MM.1S (cell line): ENCODE data around the gene OGFR.

ENCODE experiments used
- DNase-seq: peaks from one replicate; pipeline ENCODE4 v3.0.0-alpha.2; 2015
- H2AFZ ChIP-seq: fragments of 300-600 bp; sonication (generic); 2 replicates; pipeline ENCODE4 v1.6.0; 2016; ENCODE audit warnings: antibody characterized with exemption, low read length
- H3F3A ChIP-seq: fragments of 300-600 bp; sonication (generic); 2 replicates; pipeline ENCODE4 v1.6.1; 2016; ENCODE audit warnings: mild to moderate bottlenecking, antibody characterized with exemption, low read length, moderate library complexity, mixed read lengths; ENCODE audit not compliant: insufficient read depth
- H3K27ac ChIP-seq: fragments of 300-600 bp; sonication (generic); 2 replicates; pipeline ENCODE4 v1.5.1; 2016; ENCODE audit warnings: mild to moderate bottlenecking, low read length
- H3K27me3 ChIP-seq: fragments of 300-600 bp; sonication (generic); replicated peaks from 2 replicates; pipeline ENCODE4 v1.6.0; 2016; ENCODE audit warnings: low read length; ENCODE audit not compliant: insufficient read depth
- H3K36me3 ChIP-seq: fragments of 300-600 bp; sonication (generic); replicated peaks from 2 replicates; pipeline ENCODE4 v1.6.1; 2016; ENCODE audit warnings: mild to moderate bottlenecking, low read length, mixed read lengths; ENCODE audit not compliant: insufficient read depth
- H3K4me1 ChIP-seq: fragments of 300-600 bp; sonication (generic); 2 replicates; pipeline ENCODE4 v1.6.1; 2016; ENCODE audit warnings: low read length, mixed read lengths
- H3K4me2 ChIP-seq: fragments of 300-600 bp; sonication (generic); 2 replicates; pipeline ENCODE4 v1.6.0; 2016; ENCODE audit warnings: low read depth, low read length
- H3K4me3 ChIP-seq: fragments of 300-600 bp; sonication (generic); 2 replicates; pipeline ENCODE4 v1.5.1; 2016; ENCODE audit warnings: low read length, mixed read lengths
- H3K79me2 ChIP-seq: fragments of 300-600 bp; sonication (generic); 2 replicates; pipeline ENCODE4 v1.6.1; 2016; ENCODE audit warnings: mixed run types, low read length, mixed read lengths
- H3K9ac ChIP-seq: fragments of 300-600 bp; sonication (generic); 2 replicates; pipeline ENCODE4 v1.6.1; 2016; ENCODE audit warnings: low read length, mixed read lengths
- H3K9me2 ChIP-seq: fragments of 300-600 bp; sonication (generic); replicated peaks from 2 replicates; pipeline ENCODE4 v1.6.1; 2016; ENCODE audit warnings: mild to moderate bottlenecking, low read length, mixed read lengths; ENCODE audit not compliant: insufficient read depth
- H3K9me3 ChIP-seq: fragments of 300-600 bp; sonication (generic); replicated peaks from 2 replicates; pipeline ENCODE4 v1.6.1; 2016; ENCODE audit warnings: mild to moderate bottlenecking, low read length, mixed read lengths; ENCODE audit not compliant: insufficient read depth
- H4K20me1 ChIP-seq: fragments of 300-600 bp; sonication (generic); 2 replicates; pipeline ENCODE4 v1.6.1; 2016; ENCODE audit warnings: mild to moderate bottlenecking, low read length, moderate library complexity, mixed read lengths; ENCODE audit not compliant: insufficient read depth
- EZH2 ChIP-seq: fragments of 300-600 bp; sonication (generic); optimal IDR thresholded peaks from 2 replicates; pipeline ENCODE3; 2017; ENCODE audit warnings: low read depth, mild to moderate bottlenecking, antibody characterized with exemption, low read length, mixed read lengths
- EZH2phosphoT487 ChIP-seq: fragments of 300-600 bp; sonication (generic); IDR thresholded peaks from 2 replicates; pipeline ENCODE4 v1.6.1; 2018; ENCODE audit warnings: antibody characterized with exemption, low read length
- TF ChIP-seq, protein P1 (sequence below): fragments of 300-600 bp; sonication (generic); IDR thresholded peaks from 2 replicates; pipeline ENCODE4 v1.5.1; 2016; ENCODE audit warnings: antibody characterized with exemption, low read length, mixed read lengths

The OGFR gene

DNA sequence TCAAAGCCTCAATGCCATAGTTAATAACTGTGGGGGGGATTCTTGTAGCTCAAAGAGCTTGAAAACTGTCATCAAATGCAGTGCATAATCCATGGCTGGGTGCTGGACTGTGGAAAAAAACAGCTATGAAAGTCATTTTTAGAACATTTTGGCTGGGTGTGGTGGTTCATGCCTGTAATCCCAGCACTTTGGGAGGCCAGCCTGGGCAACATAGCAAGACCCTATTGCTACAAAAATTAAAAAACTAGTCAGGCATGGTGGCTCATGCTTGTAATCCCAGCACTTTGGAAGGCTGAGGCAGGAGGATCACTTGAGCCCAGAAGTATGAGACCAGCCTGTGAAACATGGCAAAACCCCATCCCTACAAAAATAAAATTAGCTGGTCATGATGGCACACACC, 44.8 kb downstream of the OGFR start:
- Histone ChIP-seq H3K9me3 (no peaks in the 10 kb centered on the region), H4K20me1 (no peaks in the 10 kb centered on the region), H3K4me1 (no peaks in the 10 kb centered on the region), H3K4me3 (no peak overlapping the region), H3K79me2 (no peaks in the 10 kb centered on the region), H3K27me3 (no peaks in the 10 kb centered on the region), H3K9ac (no peak overlapping the region), H2AFZ (no peak overlapping the region), H3K36me3 (no peaks in the 10 kb centered on the region), H3F3A (peaks cover 3% of the 10 kb centered on the region; the same call in 1 of the 2 replicates), H3K9me2 (no peaks in the 10 kb centered on the region), H3K4me2 (no peak overlapping the region), H3K27ac (no peak overlapping the region)
- TF ChIP-seq, protein P1, sequence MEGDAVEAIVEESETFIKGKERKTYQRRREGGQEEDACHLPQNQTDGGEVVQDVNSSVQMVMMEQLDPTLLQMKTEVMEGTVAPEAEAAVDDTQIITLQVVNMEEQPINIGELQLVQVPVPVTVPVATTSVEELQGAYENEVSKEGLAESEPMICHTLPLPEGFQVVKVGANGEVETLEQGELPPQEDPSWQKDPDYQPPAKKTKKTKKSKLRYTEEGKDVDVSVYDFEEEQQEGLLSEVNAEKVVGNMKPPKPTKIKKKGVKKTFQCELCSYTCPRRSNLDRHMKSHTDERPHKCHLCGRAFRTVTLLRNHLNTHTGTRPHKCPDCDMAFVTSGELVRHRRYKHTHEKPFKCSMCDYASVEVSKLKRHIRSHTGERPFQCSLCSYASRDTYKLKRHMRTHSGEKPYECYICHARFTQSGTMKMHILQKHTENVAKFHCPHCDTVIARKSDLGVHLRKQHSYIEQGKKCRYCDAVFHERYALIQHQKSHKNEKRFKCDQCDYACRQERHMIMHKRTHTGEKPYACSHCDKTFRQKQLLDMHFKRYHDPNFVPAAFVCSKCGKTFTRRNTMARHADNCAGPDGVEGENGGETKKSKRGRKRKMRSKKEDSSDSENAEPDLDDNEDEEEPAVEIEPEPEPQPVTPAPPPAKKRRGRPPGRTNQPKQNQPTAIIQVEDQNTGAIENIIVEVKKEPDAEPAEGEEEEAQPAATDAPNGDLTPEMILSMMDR: no peak
- no peak for DNase-seq

DNA sequence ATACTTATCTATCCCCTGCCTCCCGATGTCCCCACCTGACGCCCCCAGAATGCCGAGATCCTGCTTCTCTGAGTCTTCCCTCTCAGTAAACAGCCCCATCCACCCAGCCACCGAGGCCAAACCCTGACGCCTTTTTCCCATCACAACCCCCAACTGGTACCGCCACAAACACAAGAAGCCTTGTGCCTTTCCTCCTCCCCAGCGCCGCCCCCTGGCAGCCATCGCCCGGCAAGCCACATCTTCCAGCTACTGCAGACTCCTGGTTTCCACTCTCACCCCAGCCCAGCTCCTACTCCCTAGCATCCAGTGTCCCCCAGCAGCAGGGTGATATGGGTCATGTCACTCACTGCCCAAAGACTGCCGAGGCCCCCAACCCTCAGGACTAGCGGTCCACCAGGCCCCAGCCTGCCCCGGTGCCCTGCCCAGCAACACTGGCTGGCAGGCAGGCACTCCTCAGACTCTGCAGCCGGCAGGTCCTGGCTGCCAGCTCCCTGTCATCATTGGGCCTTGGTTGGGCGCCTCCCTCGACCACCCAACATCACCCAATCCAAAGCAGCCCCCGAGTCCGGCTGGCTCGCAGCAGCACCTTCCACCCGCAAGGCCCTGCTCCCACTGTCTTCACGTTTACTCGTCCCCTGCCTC, 45.8 kb downstream of the OGFR start:
- no peak for DNase-seq
- Histone ChIP-seq H2AFZ (no peak overlapping the region), H3K36me3 (no peaks in the 10 kb centered on the region), H3K9me3 (no peaks in the 10 kb centered on the region), H3F3A (peaks cover 3% of the 10 kb centered on the region; the same call in 1 of the 2 replicates), H3K9ac (no peak overlapping the region), H3K79me2 (no peaks in the 10 kb centered on the region), H3K4me3 (no peak overlapping the region), H3K9me2 (no peaks in the 10 kb centered on the region), H3K4me2 (no peak overlapping the region), H4K20me1 (no peaks in the 10 kb centered on the region), H3K27me3 (no peaks in the 10 kb centered on the region), H3K4me1 (no peaks in the 10 kb centered on the region), H3K27ac (no peak overlapping the region)
- TF ChIP-seq EZH2phosphoT487 (no peak), EZH2 (no peak)
- TF ChIP-seq, protein P1: no peak

DNA sequence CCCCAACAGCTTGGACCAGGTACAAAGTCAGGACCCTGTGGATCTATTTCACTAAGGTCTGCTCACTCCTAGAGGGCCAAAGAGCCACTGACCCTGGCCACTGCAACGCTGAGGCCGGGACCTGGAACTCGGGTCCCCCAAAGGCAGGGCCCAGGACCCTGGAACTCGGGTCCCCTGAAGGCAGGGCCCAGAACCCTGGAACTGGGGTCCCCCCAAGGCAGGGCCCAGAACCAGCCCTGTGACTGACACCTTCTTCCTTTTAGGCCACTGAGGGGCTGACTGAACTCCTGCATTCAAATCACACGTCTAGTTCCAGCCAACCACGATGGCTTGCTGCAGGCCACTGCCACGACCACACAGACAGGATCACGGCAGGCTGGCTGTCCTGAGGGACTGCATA, 47.6 kb downstream of the OGFR start:
- no peak overlapping the region for H3K4me2 ChIP-seq
- DNase-seq: no peak
- H3F3A ChIP-seq: peaks cover 3% of the 10 kb centered on the region; the same call in 1 of the 2 replicates
- no peaks in the 10 kb centered on the region for H3K27me3 ChIP-seq
- no peak overlapping the region for H2AFZ ChIP-seq
- no peaks in the 10 kb centered on the region for H3K9me3 ChIP-seq
- no peaks in the 10 kb centered on the region for H4K20me1 ChIP-seq
- H3K27ac ChIP-seq: no peak overlapping the region
- no peaks in the 10 kb centered on the region for H3K4me1 ChIP-seq
- no peaks in the 10 kb centered on the region for H3K36me3 ChIP-seq
- no peaks in the 10 kb centered on the region for H3K9me2 ChIP-seq
- no peak overlapping the region for H3K4me3 ChIP-seq
- TF ChIP-seq EZH2 (no peak), EZH2phosphoT487 (no peak)
- TF ChIP-seq, protein P1: no peak
- no peak overlapping the region for H3K9ac ChIP-seq
- no peaks in the 10 kb centered on the region for H3K79me2 ChIP-seq
